Upper lobe of left lung (tissue), 4 donors: ENCODE data around the gene GTF3C5.

Experiments
- CTCF ChIP-seq, 6 experiments: fragments of 450-650 bp in 4 of 6; fragments of 200-600 bp in 2 of 6; sonication (generic) in 2 of 6; IDR thresholded peaks; one replicate each; pipeline ENCODE4 v1.5.1; 2016 to 2019; ENCODE audit warnings: antibody characterized with exemption in 6 of 6
- EP300 ChIP-seq, 4 donors: sonication (generic); formaldehyde crosslinking; IDR thresholded peaks; one replicate each; pipeline ENCODE4 v1.5.1; 2017; ENCODE audit warnings: antibody characterized with exemption in 4 of 4, control low read depth in 2 of 4
- POLR2A ChIP-seq, 4 donors: fragments of 450-650 bp; IDR thresholded peaks; one replicate each; pipeline ENCODE4 v1.5.1; 2016 to 2017; ENCODE audit warnings: antibody characterized with exemption in 4 of 4, mild to moderate bottlenecking in 2 of 4

GRCh38 chr9:133105461-133105770, 74.6 kb downstream of the GTF3C5 start:
- TF ChIP-seq CTCF (IDR thresholded peaks at IDR 0.05) (no peak), POLR2A (IDR thresholded peaks at IDR 0.05) (no peak), EP300 (IDR thresholded peaks at IDR 0.05) (no peak)
